Suppressor macrophage (primary cell): ENCODE results near the gene TMEM263.
"Not testable (repeated sequence)": the region's sequence is repeated elsewhere in the genome, so short reads cannot be mapped to it uniquely, and the experiment has no call there.

Experiments
- DNase-seq, 4 experiments: peaks; one replicate each; pipeline ENCODE4 v3.0.0-alpha.2; 2020 to 2022
- total RNA-seq, 17 experiments: gene quantifications; one replicate each; lab custom pipeline; 2026; ENCODE audit warnings: mixed read lengths in 6 of 17, inconsistent platforms in 3 of 17; lab: John Stamatoyannopoulos, UW

The TMEM263 gene
- 13.8 to 53.0 (median 25.2) reads per million in 17 experiments for total RNA-seq

GRCh38 chr12:106955377-106956047 is at the start of gene TMEM263:
TMEM263 (plus strand) TSS chr12:106955907; CDS start chr12:106967117, 11,210 bp downstream.
- peak; percentile 83 to 94 (median 89) for DNase-seq

GRCh38 chr12:106906715-106907114 is 49.0 kb upstream of the TMEM263 start:
- no peak for DNase-seq

GRCh38 chr12:106907411-106907810 is 48.3 kb upstream of the TMEM263 start:
- DNase-seq, result peak in 2 of 4 experiments; percentile 7 to 19

GRCh38 chr12:106907846-106908245 is 47.9 kb upstream of the TMEM263 start:
- DNase-seq, result no peak

- no peak for DNase-seq
These were observed 47.1 kb upstream of the TMEM263 start for GRCh38 chr12:106908561-106908960.

GRCh38 chr12:106910202-106910601 is 45.5 kb upstream of the TMEM263 start:
- DNase-seq, result peak; percentile 42 to 88 (median 69)

GRCh38 chr12:106911581-106911980 is 44.1 kb upstream of the TMEM263 start:
- DNase-seq, result peak in 3 of 4 experiments; percentile 13 to 23 (median 20)

GRCh38 chr12:106913456-106913855 is 42.3 kb upstream of the TMEM263 start:
- DNase-seq, result no peak

- no peak for DNase-seq
These were observed 40.7 kb upstream of the TMEM263 start for GRCh38 chr12:106914796-106915634.

- no peak for DNase-seq
These were observed 40.1 kb upstream of the TMEM263 start for GRCh38 chr12:106915635-106916026.

GRCh38 chr12:106917503-106917902 is 38.2 kb upstream of the TMEM263 start:
- DNase-seq, result no peak

GRCh38 chr12:106918746-106919145 is 37.0 kb upstream of the TMEM263 start:
- DNase-seq, result peak in 2 of 4 experiments; percentile 12 to 27

GRCh38 chr12:106919910-106920544 is 35.7 kb upstream of the TMEM263 start:
- peak; percentile 32 to 79 (median 68) for DNase-seq

- DNase-seq, result not testable (repeated sequence)
These were observed 33.7 kb upstream of the TMEM263 start for GRCh38 chr12:106921976-106922375.

- DNase-seq, result not testable (repeated sequence)
These were observed 32.1 kb upstream of the TMEM263 start for GRCh38 chr12:106923594-106923993.

- DNase-seq, result no peak
These were observed 31.3 kb upstream of the TMEM263 start for GRCh38 chr12:106924268-106924861.

- no peak for DNase-seq
These were observed 29.1 kb upstream of the TMEM263 start for GRCh38 chr12:106926657-106927056.

- no peak for DNase-seq
These were observed 21.4 kb upstream of the TMEM263 start for GRCh38 chr12:106934277-106934676.

- no peak for DNase-seq
These were observed 14.1 kb upstream of the TMEM263 start for GRCh38 chr12:106941481-106942156.

GRCh38 chr12:106942775-106943174 is 12.9 kb upstream of the TMEM263 start:
- no peak for DNase-seq

- DNase-seq, result no peak
These were observed 10.4 kb upstream of the TMEM263 start for GRCh38 chr12:106945261-106945851.

- no peak for DNase-seq
These were observed 8.2 kb upstream of the TMEM263 start for GRCh38 chr12:106947461-106947860.
